Epithelial cell of esophagus (primary cell): Measurements from ENCODE around the gene MAP2.

ENCODE experiments used
- DNase-seq: peaks from one replicate; pipeline ENCODE4 v3.0.0; 2010; ENCODE audit warnings: low read depth
- H3K4me3 ChIP-seq: 2 replicates; pipeline ENCODE4 v1.5.1; 2011; ENCODE audit warnings: mild to moderate bottlenecking, low read length, control low read depth
- CTCF ChIP-seq: IDR thresholded peaks from 2 replicates; pipeline ENCODE4 v1.5.1; 2011; ENCODE audit warnings: low read depth, mild to moderate bottlenecking, low read length, control low read depth, inconsistent platforms; ENCODE audit not compliant: insufficient read depth; ENCODE audit errors: missing control alignments

The MAP2 gene

GRCh38 chr2:209442939-209443338, 19.1 kb downstream of the MAP2 start:
- DNase-seq, result no peak
- no peak for TF ChIP-seq CTCF
- no peak overlapping the region for H3K4me3 ChIP-seq

DNA sequence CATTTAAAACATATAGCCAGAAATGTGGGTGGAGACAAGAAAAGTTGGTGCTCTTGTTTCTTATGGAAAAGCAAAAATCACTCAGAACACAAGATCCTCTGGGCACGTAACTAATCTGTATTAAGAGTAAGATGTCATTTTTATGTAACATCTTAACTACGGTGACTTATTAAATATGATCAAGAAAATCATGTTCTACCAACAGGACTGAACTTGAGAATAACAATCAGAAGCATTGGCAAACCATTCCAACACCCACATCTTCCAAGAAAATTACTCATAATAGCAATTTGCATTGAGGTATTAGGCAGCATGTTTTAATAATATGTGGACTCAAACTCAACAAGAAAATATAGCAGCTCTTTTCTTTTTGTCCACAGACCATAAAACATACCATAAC, 21.6 kb downstream of the MAP2 start:
- H3K4me3 ChIP-seq, result no peak overlapping the region
- DNase-seq, result peak; percentile 70
- TF ChIP-seq CTCF, result no peak

GRCh38 chr2:209451209-209451834, 27.5 kb downstream of the MAP2 start:
- DNase-seq, result no peak
- TF ChIP-seq CTCF, result no peak
- no peak overlapping the region for H3K4me3 ChIP-seq

- H3K4me3 ChIP-seq, result no peak overlapping the region
- DNase-seq, result no peak
- no peak for TF ChIP-seq CTCF
Measured at GRCh38 chr2:209456489-209456888, 32.6 kb downstream of the MAP2 start.

GRCh38 chr2:209458008-209458979, 34.4 kb downstream of the MAP2 start:
- no peak for DNase-seq
- TF ChIP-seq CTCF, result no peak
- H3K4me3 ChIP-seq, result no peak overlapping the region

GRCh38 chr2:209459359-209459758, 35.5 kb downstream of the MAP2 start:
- no peak overlapping the region for H3K4me3 ChIP-seq
- peak; percentile 67 for DNase-seq
- no peak for TF ChIP-seq CTCF
